ENCODE measurements around the gene MOB3B. TPM values are rescaled to one million over a fixed set of nuclear protein-coding genes. Genes with fewer than 3 reads are reported as not detected.
"Not testable (repeated sequence)": the region's sequence is repeated elsewhere in the genome, so short reads cannot be mapped to it uniquely, and the experiment has no call there.

MOB3B gene
- total RNA-seq, 2 donors from 2014 or later = 0.85 to 2.9 TPM

DNA sequence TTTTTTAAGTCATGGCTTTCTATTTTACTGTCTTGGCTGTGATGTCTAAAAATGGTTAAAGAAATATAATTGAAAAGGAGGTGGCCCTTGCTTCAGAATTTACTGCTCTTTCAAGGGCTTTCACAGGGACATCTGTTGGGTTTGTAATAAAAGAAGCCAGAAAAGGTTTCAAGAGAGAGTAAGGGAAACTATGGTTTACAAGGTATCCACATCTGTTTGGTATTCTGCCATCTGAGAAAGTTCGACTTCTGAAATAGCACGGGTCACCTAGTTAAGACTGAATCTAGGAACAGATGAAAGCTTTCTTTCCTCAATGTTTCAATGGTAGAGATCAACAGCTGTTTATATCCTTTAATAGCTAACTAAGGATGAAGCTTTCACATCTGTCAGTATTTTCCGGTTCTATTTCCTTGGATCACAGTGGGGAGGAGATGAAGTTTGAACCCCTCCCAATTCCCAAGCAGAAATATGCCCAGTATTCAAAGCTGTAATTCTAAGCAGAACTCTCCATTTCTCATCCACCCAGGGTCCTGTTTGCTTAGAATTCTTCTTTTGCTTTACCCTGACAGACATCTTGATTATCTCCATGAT is 78.3 kb downstream of the MOB3B start:
- H3K4me1 ChIP-seq = peaks cover 0 to 4% of the 10 kb centered on the region in 2 donors
- no peak for DNase-seq (ENCODE audit: low spot score)
- TF ChIP-seq, protein P1, sequence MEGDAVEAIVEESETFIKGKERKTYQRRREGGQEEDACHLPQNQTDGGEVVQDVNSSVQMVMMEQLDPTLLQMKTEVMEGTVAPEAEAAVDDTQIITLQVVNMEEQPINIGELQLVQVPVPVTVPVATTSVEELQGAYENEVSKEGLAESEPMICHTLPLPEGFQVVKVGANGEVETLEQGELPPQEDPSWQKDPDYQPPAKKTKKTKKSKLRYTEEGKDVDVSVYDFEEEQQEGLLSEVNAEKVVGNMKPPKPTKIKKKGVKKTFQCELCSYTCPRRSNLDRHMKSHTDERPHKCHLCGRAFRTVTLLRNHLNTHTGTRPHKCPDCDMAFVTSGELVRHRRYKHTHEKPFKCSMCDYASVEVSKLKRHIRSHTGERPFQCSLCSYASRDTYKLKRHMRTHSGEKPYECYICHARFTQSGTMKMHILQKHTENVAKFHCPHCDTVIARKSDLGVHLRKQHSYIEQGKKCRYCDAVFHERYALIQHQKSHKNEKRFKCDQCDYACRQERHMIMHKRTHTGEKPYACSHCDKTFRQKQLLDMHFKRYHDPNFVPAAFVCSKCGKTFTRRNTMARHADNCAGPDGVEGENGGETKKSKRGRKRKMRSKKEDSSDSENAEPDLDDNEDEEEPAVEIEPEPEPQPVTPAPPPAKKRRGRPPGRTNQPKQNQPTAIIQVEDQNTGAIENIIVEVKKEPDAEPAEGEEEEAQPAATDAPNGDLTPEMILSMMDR (IDR thresholded peaks at IDR 0.05) = no peak
- H3K27ac ChIP-seq = no peak overlapping the region
- H3K9me3 ChIP-seq = no peaks in the 10 kb centered on the region
- no peak overlapping the region for H3K4me3 ChIP-seq
- H3K36me3 ChIP-seq = no peaks in the 10 kb centered on the region
- H3K27me3 ChIP-seq = no peaks in the 10 kb centered on the region

DNA sequence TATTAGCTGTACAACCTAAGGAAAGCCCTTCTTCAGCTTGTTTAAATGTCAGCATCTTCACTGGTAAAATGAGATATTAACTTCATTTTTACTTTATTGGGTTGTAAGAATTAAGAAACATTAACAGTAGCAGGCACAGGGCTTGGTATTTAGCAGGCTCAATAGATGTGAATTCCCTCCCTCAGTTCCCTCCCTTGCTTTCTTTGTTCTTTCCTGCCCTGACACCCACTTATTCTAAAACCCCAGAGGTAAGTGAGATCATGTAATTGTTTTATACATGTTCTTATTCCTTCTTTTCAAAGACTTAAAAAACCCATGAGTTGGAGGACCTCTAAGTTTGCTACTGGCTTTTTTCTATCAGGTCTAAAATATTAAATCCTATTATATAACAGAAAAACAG is 78.9 kb downstream of the MOB3B start:
- Histone ChIP-seq H3K27me3 (no peaks in the 10 kb centered on the region), H3K36me3 (no peaks in the 10 kb centered on the region), H3K4me3 (no peak overlapping the region), H3K27ac (no peak overlapping the region), H3K4me1 (no peaks in the 10 kb centered on the region), H3K9me3 (no peaks in the 10 kb centered on the region)
- TF ChIP-seq, protein P1 (IDR thresholded peaks at IDR 0.05) = no peak
- DNase-seq (ENCODE audit: low spot score) = no peak

DNA sequence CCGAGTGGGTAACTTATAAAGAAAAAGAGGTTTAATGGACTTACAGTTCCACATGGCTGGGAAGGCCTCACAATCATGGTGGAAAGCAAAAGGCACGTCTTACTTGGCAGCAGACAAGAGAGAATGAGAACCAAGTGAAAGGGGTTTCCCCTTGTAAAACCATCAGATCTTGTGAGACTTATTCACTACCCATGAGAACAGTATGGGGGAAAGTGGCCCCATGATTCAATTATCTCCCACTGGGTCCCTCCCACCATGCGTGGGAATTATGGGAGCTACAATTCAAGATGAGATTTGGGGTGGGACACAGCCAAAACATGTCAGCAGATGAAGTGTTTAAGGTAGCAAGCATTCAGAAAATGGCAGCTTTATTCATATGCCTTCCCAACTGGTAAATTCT is 81.3 kb downstream of the MOB3B start:
- H3K36me3 ChIP-seq; H3K27me3 ChIP-seq; H3K4me1 ChIP-seq; DNase-seq (ENCODE audit: low spot score); H3K9me3 ChIP-seq; H3K4me3 ChIP-seq; H3K27ac ChIP-seq: not testable (repeated sequence)

DNA sequence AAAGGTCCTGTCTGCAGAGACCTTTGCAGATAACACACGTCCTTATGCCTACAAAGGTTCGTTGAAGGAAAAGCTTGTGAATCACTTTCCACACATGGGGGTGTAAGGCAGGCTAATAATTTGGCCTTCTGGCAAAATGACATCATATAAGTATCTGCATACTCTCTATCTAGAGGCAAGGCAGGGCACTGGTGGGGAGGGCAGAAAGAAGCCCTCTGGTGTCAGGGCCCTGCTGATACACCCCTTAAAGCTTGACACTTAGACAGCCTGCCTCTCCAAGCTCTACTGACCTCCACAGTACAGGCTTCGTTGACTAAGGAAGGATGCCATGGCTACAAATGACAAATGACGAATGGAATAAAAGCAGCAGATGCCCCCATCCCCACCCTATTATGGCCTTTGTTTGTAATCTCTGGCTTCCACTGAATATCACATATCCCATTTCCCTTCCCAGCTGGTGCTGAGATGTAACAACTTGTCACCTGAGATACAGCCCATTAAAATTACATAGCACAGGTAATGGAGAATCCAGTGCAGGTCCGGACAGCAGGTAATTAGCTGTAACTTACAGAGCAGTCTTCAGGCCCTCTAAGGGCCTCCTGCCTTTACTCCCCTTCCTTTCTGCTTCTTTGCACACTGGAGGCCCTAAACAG is 82.5 kb downstream of the MOB3B start:
- Histone ChIP-seq H3K27me3 (no peaks in the 10 kb centered on the region), H3K9me3 (no peaks in the 10 kb centered on the region), H3K27ac (no peak overlapping the region), H3K4me1 (no peaks in the 10 kb centered on the region), H3K36me3 (no peaks in the 10 kb centered on the region), H3K4me3 (no peak overlapping the region)
- DNase-seq (ENCODE audit: low spot score) = no peak
- TF ChIP-seq, protein P1 (IDR thresholded peaks at IDR 0.05) = no peak

DNA sequence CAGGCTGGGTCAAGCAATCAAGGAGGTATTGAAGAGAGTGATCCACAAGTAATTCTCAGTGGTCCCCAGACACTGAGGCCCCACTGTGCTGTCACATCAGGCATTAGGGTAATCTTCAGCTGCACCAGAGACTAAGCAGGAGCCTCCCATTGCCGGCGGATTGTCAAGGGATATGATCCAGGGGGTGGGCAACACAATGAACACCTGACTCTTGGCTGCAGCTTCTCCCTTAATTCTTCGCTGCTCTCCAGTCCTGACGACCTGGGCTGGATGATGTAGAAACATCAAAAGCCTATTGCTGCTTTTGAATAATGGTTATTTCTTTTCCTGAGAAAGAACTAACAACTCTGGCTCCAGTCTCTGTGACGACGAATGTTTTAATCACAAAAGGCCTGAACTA is 83.9 kb downstream of the MOB3B start:
- H3K27ac ChIP-seq = no peak overlapping the region
- no peaks in the 10 kb centered on the region for H3K4me1 ChIP-seq
- H3K27me3 ChIP-seq = no peaks in the 10 kb centered on the region
- TF ChIP-seq, protein P1 (IDR thresholded peaks at IDR 0.05) = no peak
- no peaks in the 10 kb centered on the region for H3K36me3 ChIP-seq
- H3K4me3 ChIP-seq = no peak overlapping the region
- no peaks in the 10 kb centered on the region for H3K9me3 ChIP-seq
- DNase-seq (ENCODE audit: low spot score) = no peak

DNA sequence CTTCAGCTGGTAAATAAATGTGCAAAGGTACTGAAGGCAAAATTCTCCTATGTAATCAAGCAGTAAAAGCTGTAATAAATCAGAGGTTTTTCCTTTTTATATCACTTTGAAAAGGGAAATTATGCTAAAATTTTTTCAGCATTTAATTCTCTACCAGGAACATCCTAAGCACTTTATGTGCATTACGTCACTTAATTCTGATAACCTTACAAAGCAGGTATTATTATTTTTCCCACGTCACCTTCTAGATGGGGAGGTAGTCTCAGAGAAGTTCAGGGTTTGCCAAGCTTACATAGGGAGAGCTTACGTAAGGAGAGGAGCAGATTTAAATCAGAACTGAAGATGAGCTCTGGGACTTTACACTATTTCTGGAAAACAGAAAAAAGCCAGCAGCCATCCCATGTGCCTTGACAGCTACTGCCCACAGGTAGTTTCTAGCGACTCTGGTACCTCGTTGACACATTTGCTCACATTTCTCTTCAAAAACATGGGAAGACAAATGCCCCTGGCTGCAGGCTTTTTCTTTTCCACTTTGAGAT is 84.5 kb downstream of the MOB3B start:
- TF ChIP-seq, protein P1 (IDR thresholded peaks at IDR 0.05) = no peak

More for the DNA sequence above, 84.5 kb downstream of the MOB3B start:
- Histone ChIP-seq H3K4me1 (no peaks in the 10 kb centered on the region), H3K4me3 (no peak overlapping the region), H3K36me3 (no peaks in the 10 kb centered on the region), H3K27ac (no peak overlapping the region), H3K9me3 (no peaks in the 10 kb centered on the region), H3K27me3 (no peaks in the 10 kb centered on the region)
- DNase-seq (ENCODE audit: low spot score) = no peak

All from right atrium auricular region (tissue), 2 donors.